IMR-90 (cell line): ENCODE data around the gene MAML2. TPM values are rescaled to one million over a fixed set of nuclear protein-coding genes. Genes with fewer than 3 reads are reported as not detected.

Experiments
- ATAC-seq: fragments of 200-7000 bp; cut with Tn5 transposase; 2 replicates; pipeline ENCODE4 v1.9.1; 2020; ENCODE audit warnings: low read depth, mild to moderate bottlenecking, moderate library complexity
- BruUV-seq: library from RNA; stranded (reverse); fragments of 400-500 nt; replicated peaks from 2 replicates; lab custom pipeline; 2021; lab: Mats Ljungman, UMichigan
- CTCF ChIA-PET: fragments of 300-600 bp; formaldehyde crosslinking; extraction: SDS; loops from one replicate; lab custom pipeline; 2021; ENCODE audit warnings: antibody characterized with exemption; lab: Yijun Ruan, JAX
- POLR2A ChIA-PET: fragments of 300-600 bp; sonication (Branson Sonifier 250); formaldehyde crosslinking; loops from one replicate; lab custom pipeline; 2022; ENCODE audit warnings: antibody characterized with exemption; ENCODE audit not compliant: unreplicated experiment; lab: Charles Lee
- DNase-seq: peaks from one replicate; pipeline ENCODE4 v3.0.0; 2013
- H2AFZ ChIP-seq: replicated peaks from 2 replicates; pipeline ENCODE3; 2013; ENCODE audit warnings: low read length, mild to moderate bottlenecking; ENCODE audit not compliant: poor library complexity
- H2AK5ac ChIP-seq: 2 replicates; pipeline ENCODE4 v1.6.1; 2013; ENCODE audit warnings: low read depth, low read length, inconsistent platforms
- H2AK9ac ChIP-seq: replicated peaks from 2 replicates; pipeline ENCODE3; 2013; ENCODE audit warnings: mild to moderate bottlenecking, low read depth, low read length, moderate library complexity; ENCODE audit not compliant: poor library complexity
- H2BK120ac ChIP-seq: 2 replicates; pipeline ENCODE4 v1.6.1; 2013; ENCODE audit warnings: low read depth, low read length, inconsistent platforms
- H2BK15ac ChIP-seq: 3 replicates; pipeline ENCODE4 v1.6.1; 2013; ENCODE audit warnings: low read depth, low read length, inconsistent platforms
- H2BK20ac ChIP-seq: 2 replicates; pipeline ENCODE4 v1.6.1; 2013; ENCODE audit warnings: low read depth, mild to moderate bottlenecking, inconsistent platforms, low read length, moderate library complexity
- H2BK5ac ChIP-seq: 2 replicates; pipeline ENCODE4 v1.6.1; 2013; ENCODE audit warnings: mild to moderate bottlenecking, low read depth, low read length, inconsistent platforms; ENCODE audit not compliant: poor library complexity, severe bottlenecking
- H3K14ac ChIP-seq: replicated peaks from 2 replicates; pipeline ENCODE4 v1.6.1; 2013; ENCODE audit warnings: low read depth, low read length, inconsistent platforms
- H3K18ac ChIP-seq: 2 replicates; pipeline ENCODE4 v1.6.1; 2013; ENCODE audit warnings: low read depth, low read length, control low read depth
- H3K23ac ChIP-seq: 2 replicates; pipeline ENCODE4 v1.6.1; 2013; ENCODE audit warnings: low read depth, low read length, inconsistent platforms
- H3K27ac ChIP-seq: 2 replicates; pipeline ENCODE4 v1.5.1; 2013; ENCODE audit warnings: mild to moderate bottlenecking, control low read depth, low read length; ENCODE audit not compliant: insufficient read depth
- H3K27me3 ChIP-seq: 2 replicates; pipeline ENCODE4 v1.6.1; 2013; ENCODE audit warnings: low read length; ENCODE audit not compliant: control insufficient read depth, insufficient read depth
- H3K36me3 ChIP-seq: 2 replicates; pipeline ENCODE4 v1.6.1; 2013; ENCODE audit warnings: low read length, mixed read lengths; ENCODE audit not compliant: control insufficient read depth, insufficient read depth
- H3K4ac ChIP-seq: 2 replicates; pipeline ENCODE4 v1.6.1; 2013; ENCODE audit warnings: low read depth, low read length, inconsistent platforms
- H3K4me1 ChIP-seq: 2 replicates; pipeline ENCODE4 v1.6.1; 2013; ENCODE audit warnings: low read length, mixed read lengths; ENCODE audit not compliant: control insufficient read depth, insufficient read depth
- H3K4me2 ChIP-seq: 2 replicates; pipeline ENCODE4 v1.6.1; 2013; ENCODE audit warnings: low read depth, mild to moderate bottlenecking, control low read depth, low read length, moderate library complexity
- H3K4me3 ChIP-seq: 2 replicates; pipeline ENCODE4 v1.5.1; 2013; ENCODE audit warnings: low read depth, mild to moderate bottlenecking, control low read depth, low read length, moderate library complexity; ENCODE audit not compliant: insufficient read depth
- H3K56ac ChIP-seq: 2 replicates; pipeline ENCODE4 v1.6.1; 2013; ENCODE audit warnings: low read length, inconsistent platforms; ENCODE audit not compliant: insufficient read depth; ENCODE audit errors: extremely low read depth
- H3K79me1 ChIP-seq, 2 experiments: 2 replicates each; pipeline ENCODE4 v1.6.1; 2013; ENCODE audit warnings: low read length in 2 of 2, inconsistent platforms in 1 of 2, low read depth in 1 of 2
- H3K9ac ChIP-seq: 2 replicates; pipeline ENCODE4 v1.6.1; 2013; ENCODE audit warnings: low read depth, low read length, control low read depth
- H3K9me1 ChIP-seq: 2 replicates; pipeline ENCODE4 v1.6.1; 2013; ENCODE audit warnings: low read length, inconsistent platforms; ENCODE audit not compliant: insufficient read depth
- H3K9me3 ChIP-seq: 2 replicates; pipeline ENCODE4 v1.6.1; 2013; ENCODE audit warnings: low read length; ENCODE audit not compliant: control insufficient read depth, insufficient read depth
- H4K20me1 ChIP-seq: 2 replicates; pipeline ENCODE4 v1.6.1; 2013; ENCODE audit warnings: low read length, inconsistent platforms; ENCODE audit not compliant: insufficient read depth
- H4K5ac ChIP-seq: 2 replicates; pipeline ENCODE4 v1.6.1; 2013; ENCODE audit warnings: mild to moderate bottlenecking, low read depth, low read length, control low read depth
- H4K8ac ChIP-seq, 2 experiments: 2 replicates each; pipeline ENCODE4 v1.6.1; 2013; ENCODE audit warnings: low read depth in 2 of 2, low read length in 2 of 2, control low read depth in 1 of 2, inconsistent platforms in 1 of 2
- H4K91ac ChIP-seq: 2 replicates; pipeline ENCODE4 v1.6.1; 2013; ENCODE audit warnings: low read depth, low read length, inconsistent platforms; ENCODE audit not compliant: insufficient read depth
- BHLHE40 ChIP-seq: fragments of 150-350 bp; IDR thresholded peaks from 2 replicates; pipeline ENCODE4 v1.6.1; 2016; ENCODE audit warnings: mild to moderate bottlenecking, low read depth, low read length
- CEBPB ChIP-seq: IDR thresholded peaks from 2 replicates; pipeline ENCODE4 v1.6.1; 2012; ENCODE audit warnings: low read depth, low read length, improper control_type of control experiment
- CTCF ChIP-seq: conservative IDR thresholded peaks from 2 replicates; pipeline ENCODE4 v1.5.1; 2012; ENCODE audit warnings: mild to moderate bottlenecking, low read depth, low read length, improper control_type of control experiment
- FOS ChIP-seq: fragments of 150-350 bp; IDR thresholded peaks from 2 replicates; pipeline ENCODE4 v1.6.1; 2016; ENCODE audit warnings: low read depth, low read length
- MAFK ChIP-seq: IDR thresholded peaks from 2 replicates; pipeline ENCODE4 v1.6.1; 2012; ENCODE audit warnings: low read depth, low read length, improper control_type of control experiment
- MAZ ChIP-seq: IDR thresholded peaks from 2 replicates; pipeline ENCODE4 v1.6.1; 2012; ENCODE audit warnings: low read depth, mild to moderate bottlenecking, low read length, improper control_type of control experiment, moderate library complexity, borderline replicate concordance
- MXI1 ChIP-seq: IDR thresholded peaks from 2 replicates; pipeline ENCODE4 v1.6.1; 2012; ENCODE audit warnings: low read depth, mild to moderate bottlenecking, low read length, moderate library complexity, borderline replicate concordance
- NFE2L2 ChIP-seq: fragments of 150-350 bp; IDR thresholded peaks from 2 replicates; pipeline ENCODE4 v1.6.1; 2016; ENCODE audit warnings: low read depth, mild to moderate bottlenecking, low read length
- POLR2A ChIP-seq: IDR thresholded peaks from 2 replicates; pipeline ENCODE4 v1.6.1; 2012; ENCODE audit warnings: mild to moderate bottlenecking, low read depth, low read length
- RFX5 ChIP-seq: IDR thresholded peaks from 2 replicates; pipeline ENCODE4 v1.8.0; 2012; ENCODE audit warnings: low read depth, mild to moderate bottlenecking, low read length, moderate library complexity
- SMC3 ChIP-seq: fragments of 150-350 bp; IDR thresholded peaks from 2 replicates; pipeline ENCODE4 v1.6.1; 2016; ENCODE audit warnings: low read depth, mild to moderate bottlenecking, antibody characterized with exemption, low read length, moderate library complexity
- USF2 ChIP-seq: fragments of 150-350 bp; IDR thresholded peaks from 2 replicates; pipeline ENCODE4 v1.6.1; 2017; ENCODE audit warnings: mild to moderate bottlenecking, antibody characterized with exemption, low read length, low read depth
- WGBS, 2 experiments: methylation state at CpG; one replicate each; pipeline versions ENCODE4 v1.1.5 to v1.1.7; 2013; ENCODE audit warnings: missing lambda C conversion rate in 2 of 2; ENCODE audit not compliant: insufficient read length in 1 of 2; ENCODE audit errors: extremely low coverage in 2 of 2; 5-methylcytosine and 5-hydroxymethylcytosine counted together
- dilution Hi-C: fragments of 300-500 bp; cut with HindIII; formaldehyde crosslinking; loops from one replicate; pipeline ENCODE4 v1.14.3; 2018; ENCODE audit warnings: low sequenced_read_pairs; ENCODE audit not compliant: unreplicated experiment
- in situ Hi-C: fragments of 300-500 bp; cut with MboI; formaldehyde crosslinking; loops from 3 replicates; pipeline ENCODE4 v1.14.3; 2019; ENCODE audit warnings: low sequenced_read_pairs, inconsistent platforms, mixed read lengths
- intact Hi-C: fragments of 100-400 bp; cut with micrococcal nuclease; formaldehyde crosslinking; loops from 2 replicates; pipeline ENCODE4 v1.10.0; 2022
- polyA plus RNA-seq, 3 experiments: library from polyadenylated mRNA; depleted of rRNA; stranded (reverse); fragments of >200 nt; gene quantifications; 2 replicates each; pipeline ENCODE4 v1.2.3, GENCODE V29; 2012; ENCODE audit warnings: low replicate concordance in 1 of 3
- total RNA-seq: library from RNA; depleted of rRNA; stranded (reverse); fragments of >200 nt; gene quantifications from 2 replicates; pipeline ENCODE4 v1.2.3, GENCODE V29; 2012

The MAML2 gene
- total and polyA plus RNA-seq, 2 of the 4 experiments (the other 2 are of a cell fraction): 15.0 to 19.5 TPM

- no peaks in the 10 kb centered on the region; the same call in 1 of the 2 replicates for H3K36me3 ChIP-seq
- BruUV-seq: no TSS peak
- peak overlapping the region; percentile 65 for H2BK5ac ChIP-seq
- H3K4ac ChIP-seq: peak overlapping the region; percentile 52; the same call in 1 of the 2 replicates
- dilution Hi-C loops (no loop called here), intact Hi-C loops (no loop called here), in situ Hi-C loops (no loop called here)
- H3K23ac ChIP-seq: peak overlapping the region; percentile 50; the same call in 1 of the 2 replicates
- ChIA-PET POLR2A (no interaction called here), CTCF (interaction anchor here (0.7 to 1.2 kb wide), 2 partner anchors 88 to 260 kb away, joined by 3 read pairs; no protein-coding TSS in a partner anchor)
- TF ChIP-seq CEBPB: no peak
- TF ChIP-seq FOS: no peak
- no peak for TF ChIP-seq USF2
- TF ChIP-seq MXI1: no peak
- TF ChIP-seq MAFK: no peak
- TF ChIP-seq RFX5: no peak
- no peak for TF ChIP-seq NFE2L2
- no peak for TF ChIP-seq BHLHE40
- TF ChIP-seq MAZ: no peak
- no peak for TF ChIP-seq POLR2A
- TF ChIP-seq CTCF: no peak
- TF ChIP-seq SMC3: no peak
- peak overlapping the region; percentile 17; the same call in 1 of the 2 replicates for H3K4me3 ChIP-seq
- H3K79me1 ChIP-seq: peaks cover 42 to 84% of the 10 kb centered on the region in 2 experiments
- H3K18ac ChIP-seq: peak overlapping the region; percentile 92; the same call in 1 of the 2 replicates
- peak overlapping the region; percentile 44; the same call in 1 of the 2 replicates for H2BK120ac ChIP-seq
- ATAC-seq (no peak), DNase-seq (peak; percentile 75)
- no peak overlapping the region for H2AK5ac ChIP-seq
- WGBS, 2 experiments: no CpG with 5 or more reads among the region's 7 CpGs
- 0 out of 3 replicates have a peak overlapping the region, but pooled peaks have one; percentile 15 for H2BK15ac ChIP-seq
- 0 out of 2 replicates have a peak overlapping the region, but pooled peaks have one; percentile 60 for H3K56ac ChIP-seq
- H3K4me1 ChIP-seq: peaks cover 16% of the 10 kb centered on the region
- peak overlapping the region; percentile 67; the same call in 1 of the 2 replicates for H2BK20ac ChIP-seq
- peak overlapping the region; percentile 85 for H3K4me2 ChIP-seq
- peaks cover 11% of the 10 kb centered on the region for H3K9me1 ChIP-seq
- H3K9ac ChIP-seq: peak overlapping the region; percentile 46; the same call in 1 of the 2 replicates
- H3K27me3 ChIP-seq: no peaks in the 10 kb centered on the region
- H4K20me1 ChIP-seq: no peaks in the 10 kb centered on the region
- H2AK9ac ChIP-seq: no peak overlapping the region
- H4K8ac ChIP-seq: peak overlapping the region in 1 of 2 experiments; percentile 64; a peak in 2 of 4 replicates
- peak overlapping the region; percentile 78 for H3K14ac ChIP-seq
- 0 out of 2 replicates have a peak overlapping the region, but pooled peaks have one; percentile 83 for H4K5ac ChIP-seq
- no peak overlapping the region for H2AFZ ChIP-seq
- peak overlapping the region; percentile 43; the same call in 1 of the 2 replicates for H3K27ac ChIP-seq
- peak overlapping the region; percentile 5; the same call in 1 of the 2 replicates for H4K91ac ChIP-seq
- no peaks in the 10 kb centered on the region for H3K9me3 ChIP-seq
Observed at GRCh38 chr11:96254087-96254486, 88.9 kb downstream of the MAML2 start.
